Ureter (tissue), 1 donor: ENCODE data around the gene ZGRF1. TPM values are rescaled to one million over a fixed set of nuclear protein-coding genes. Genes with fewer than 3 reads are reported as not detected.
"Not testable (repeated sequence)": the region's sequence is repeated elsewhere in the genome, so short reads cannot be mapped to it uniquely, and the experiment has no call there.

ENCODE experiments used
- DNase-seq: peaks from one replicate; pipeline ENCODE4 v3.0.0-alpha.2; 2020; ENCODE audit warnings: low spot score
- total RNA-seq: library from RNA; stranded (reverse); gene quantifications from one replicate; pipeline ENCODE4 v1.2.4, GENCODE V29; 2023
- donor health status: DM: yes; HTN: yes; CAD: no.

The ZGRF1 gene
- total RNA-seq, 1 donor from 2014 or later, result 6.2 TPM

DNA sequence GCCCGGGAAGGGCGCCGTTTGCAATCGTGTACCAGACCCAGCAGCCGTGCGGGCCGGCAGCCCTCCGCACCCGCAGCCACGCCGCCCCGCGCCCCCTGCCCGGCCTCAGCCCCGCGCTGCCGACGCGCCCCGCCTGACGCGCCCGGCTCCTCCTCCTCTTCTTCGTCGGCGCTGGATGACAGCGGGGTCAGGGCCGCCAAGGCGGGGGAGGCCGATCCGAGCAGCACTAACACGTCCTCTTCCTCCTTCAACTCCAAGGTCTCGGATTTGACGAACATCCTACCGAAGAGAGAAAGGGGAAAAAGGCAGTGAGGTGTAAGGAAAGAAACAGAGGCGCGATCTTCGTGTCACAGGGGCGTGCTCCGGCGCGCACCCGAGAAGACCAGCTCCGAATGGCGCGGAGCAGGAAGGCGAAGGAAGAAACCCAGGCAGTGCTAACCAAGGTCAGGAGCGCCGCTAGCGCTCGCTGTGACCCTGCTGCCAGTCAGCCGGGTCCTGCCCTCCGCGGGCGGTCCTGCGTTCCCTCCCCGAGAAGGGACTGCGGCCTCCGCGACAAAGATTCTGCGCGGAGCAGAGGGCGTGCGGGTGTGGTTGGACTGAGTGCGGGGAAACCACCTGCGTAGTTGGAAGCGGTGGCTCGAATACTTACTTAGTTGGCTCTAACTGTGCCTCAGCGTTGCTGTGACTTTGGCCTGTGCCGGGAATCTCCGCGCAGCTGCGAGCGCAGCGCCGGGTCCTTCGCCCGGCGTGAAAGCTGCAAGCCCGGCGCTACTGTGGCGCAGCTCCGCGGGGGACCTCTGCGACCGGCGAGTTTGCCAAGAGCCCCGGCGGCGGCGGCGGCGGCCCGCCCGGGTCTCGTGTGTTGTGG is 121.3 kb downstream of the ZGRF1 start:
- no peak for DNase-seq

DNA sequence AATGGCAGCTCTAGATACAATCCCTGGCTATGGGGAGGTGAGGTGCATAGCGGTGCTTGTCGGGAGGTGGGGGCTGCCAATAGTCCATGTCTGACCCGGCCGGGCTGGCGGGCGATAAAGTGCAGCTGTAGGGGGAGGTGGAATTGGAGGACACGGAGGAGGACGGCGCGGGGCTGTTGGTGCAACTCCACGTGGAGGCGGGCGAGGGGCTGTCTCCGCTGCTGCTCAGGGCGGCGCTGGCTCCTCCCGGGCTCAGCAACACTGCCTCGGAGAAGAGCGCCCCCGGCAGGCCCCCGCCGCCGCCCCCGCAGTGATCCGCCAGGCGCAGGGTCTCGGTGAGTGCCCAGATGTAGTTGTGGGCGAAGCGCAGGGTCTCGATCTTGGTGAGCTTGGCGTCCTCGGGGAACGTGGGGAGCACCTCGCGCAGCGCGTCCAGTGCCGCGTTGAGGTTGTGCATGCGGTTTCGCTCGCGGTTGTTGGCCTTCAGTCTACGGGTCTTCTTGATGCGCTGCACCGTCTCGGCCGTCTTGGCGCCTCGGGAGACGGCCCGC is 122.0 kb downstream of the ZGRF1 start:
- no peak for DNase-seq

DNA sequence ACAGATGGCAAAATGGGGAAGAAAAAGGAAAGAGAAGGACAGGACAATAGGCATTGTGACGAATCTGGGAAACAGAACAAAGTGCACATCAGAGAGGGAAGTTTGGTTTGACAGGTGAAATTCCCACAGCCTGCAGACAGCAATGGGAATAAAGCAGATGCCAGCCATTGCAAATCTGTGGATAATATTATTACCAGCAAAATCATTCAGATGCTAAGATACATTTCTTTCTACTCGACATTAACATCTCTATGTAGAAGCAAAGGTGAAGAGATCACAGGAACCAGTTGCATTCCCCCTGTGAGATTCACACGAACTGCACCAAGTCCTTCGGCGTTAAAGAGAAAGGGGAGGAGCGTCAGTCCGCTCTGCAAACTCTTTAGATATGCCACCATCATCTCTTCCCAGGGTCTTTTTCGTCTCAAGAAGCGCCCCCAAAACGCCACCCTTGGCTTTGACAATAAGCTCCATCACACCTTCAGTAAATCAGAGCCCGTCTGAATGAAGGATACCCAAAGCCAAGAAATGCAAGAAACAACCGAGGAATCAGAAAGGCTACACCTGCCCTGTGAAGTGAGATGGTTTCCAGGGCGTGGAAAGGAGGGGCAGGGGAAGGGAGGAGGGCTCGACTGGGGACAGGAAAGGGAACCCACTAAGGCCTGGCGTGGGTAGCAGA is 122.6 kb downstream of the ZGRF1 start:
- no peak for DNase-seq

- no peak for DNase-seq
These were observed 124.9 kb downstream of the ZGRF1 start for GRCh38 chr4:112511803-112512118.

- no peak for DNase-seq
These were observed 125.5 kb downstream of the ZGRF1 start for GRCh38 chr4:112511093-112511802.

DNA sequence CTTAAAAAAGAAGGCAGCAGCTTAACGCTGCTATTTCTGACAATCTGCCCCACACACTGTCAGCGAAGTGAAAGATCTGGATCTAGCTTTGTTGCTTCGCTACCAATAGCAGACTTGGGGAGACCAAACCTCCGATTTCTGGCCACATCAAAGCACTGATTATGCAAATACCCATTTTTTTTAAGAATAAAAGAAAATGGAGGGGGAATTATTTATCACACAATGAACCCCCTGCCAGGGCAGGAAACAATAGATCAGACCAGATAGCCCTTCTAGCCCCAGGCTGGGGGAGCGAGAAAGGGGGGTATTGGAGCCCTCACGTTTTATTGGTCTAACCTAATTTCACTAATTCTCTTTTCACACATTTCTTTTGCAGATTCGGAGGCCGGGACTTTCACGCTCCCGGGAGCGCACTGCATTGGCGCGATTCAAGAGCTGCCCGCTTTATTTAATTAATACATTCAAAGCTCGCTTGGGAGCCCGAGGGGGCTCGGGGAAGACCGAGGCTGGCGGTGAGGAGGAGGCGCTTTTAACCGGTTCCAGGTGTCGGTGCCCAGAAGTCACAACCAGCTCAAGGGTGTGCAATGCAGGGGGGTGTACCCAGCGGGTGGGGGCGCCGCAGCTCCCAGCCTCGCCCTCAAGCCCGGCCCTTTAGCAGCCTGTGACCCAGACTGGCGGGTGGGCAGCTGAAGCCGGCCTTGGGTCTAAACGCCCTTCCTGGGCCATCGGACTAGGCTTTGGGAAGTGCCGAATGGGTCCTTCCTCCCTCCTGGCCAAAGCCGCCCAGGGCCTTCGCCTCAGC is 126.2 kb downstream of the ZGRF1 start:
- DNase-seq, result no peak

DNA sequence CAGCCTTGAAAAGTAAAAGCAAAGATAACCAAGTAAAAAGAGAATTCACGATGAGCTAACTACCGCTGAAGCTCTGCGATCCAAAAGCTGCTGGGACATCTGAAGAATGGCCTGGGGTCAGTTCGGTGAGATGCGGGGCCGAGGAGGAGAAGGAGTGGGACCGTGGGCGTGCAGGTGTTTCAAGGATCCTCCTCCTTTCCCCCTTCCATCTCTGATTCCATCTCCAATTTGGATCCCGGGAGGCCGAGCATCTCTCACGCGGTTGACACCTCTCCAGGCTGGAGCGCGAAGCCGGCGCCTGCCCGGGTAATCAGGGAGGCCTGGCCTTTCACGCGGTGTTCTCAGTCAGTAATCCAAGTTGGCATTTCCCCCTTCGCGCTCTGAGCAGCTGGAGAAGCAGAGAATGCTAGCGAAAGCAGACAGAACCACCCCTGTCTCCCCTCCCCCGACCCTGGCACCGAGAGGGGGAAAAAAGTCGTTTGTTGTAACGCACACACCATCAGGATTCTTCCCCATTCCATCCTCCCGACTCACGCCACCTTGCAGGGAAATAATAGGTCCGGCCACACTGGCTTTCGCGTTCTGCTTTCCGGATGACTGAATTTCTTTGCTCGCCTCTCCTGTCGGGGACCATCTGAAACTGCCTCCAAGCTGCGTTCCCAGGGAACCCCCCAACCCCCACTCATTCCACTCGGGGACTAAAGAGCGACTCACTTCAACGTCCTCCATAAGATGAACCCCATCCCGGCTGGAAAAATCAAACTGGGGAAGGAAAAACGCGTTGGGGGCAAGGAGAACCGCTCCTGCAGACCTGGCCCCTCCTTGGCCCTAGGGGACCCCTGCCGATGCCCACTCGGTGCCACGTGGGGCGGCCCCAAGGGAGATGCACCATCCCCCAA is 127.2 kb downstream of the ZGRF1 start:
- no peak for DNase-seq

DNA sequence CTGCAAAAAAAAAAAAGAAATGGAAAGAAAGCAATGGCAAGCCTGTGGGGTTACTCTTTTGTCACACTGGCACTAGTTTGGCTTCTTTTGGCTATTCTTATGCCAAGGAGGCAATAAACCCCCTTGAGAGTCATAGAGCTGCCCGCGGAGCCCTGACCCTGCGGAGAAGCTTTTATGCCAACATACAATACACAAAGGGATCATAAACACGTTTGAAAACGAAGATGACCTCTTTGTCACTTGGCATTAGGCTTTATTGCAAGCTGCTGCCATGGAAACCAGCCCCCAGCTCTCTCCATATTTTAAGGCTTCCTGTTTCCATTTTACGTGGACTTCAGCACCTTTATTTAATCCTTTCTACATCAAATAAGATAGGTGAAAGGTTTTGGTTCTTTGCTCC is 128.4 kb downstream of the ZGRF1 start:
- no peak for DNase-seq

DNA sequence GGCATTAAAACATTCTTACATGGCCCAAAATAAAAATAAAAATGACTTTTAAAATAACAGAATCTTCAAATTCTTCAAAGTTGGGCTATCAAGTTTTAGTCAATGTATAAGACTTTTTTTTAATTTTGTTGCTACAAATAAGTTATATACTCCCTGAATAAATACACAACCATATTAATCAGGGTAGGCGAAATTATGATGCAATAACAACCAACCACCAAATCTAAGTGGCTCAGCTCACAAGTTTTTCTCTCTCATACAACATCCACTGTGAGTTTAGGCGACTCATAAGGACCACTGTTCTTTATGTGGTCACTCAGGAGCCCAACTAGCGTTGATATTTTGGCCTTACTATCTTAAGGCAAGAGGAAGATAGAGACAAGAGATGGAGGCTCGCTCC is 131.9 kb downstream of the ZGRF1 start:
- no peak for DNase-seq

- no peak for DNase-seq
These were observed 133.8 kb downstream of the ZGRF1 start for GRCh38 chr4:112502871-112503270.

DNA sequence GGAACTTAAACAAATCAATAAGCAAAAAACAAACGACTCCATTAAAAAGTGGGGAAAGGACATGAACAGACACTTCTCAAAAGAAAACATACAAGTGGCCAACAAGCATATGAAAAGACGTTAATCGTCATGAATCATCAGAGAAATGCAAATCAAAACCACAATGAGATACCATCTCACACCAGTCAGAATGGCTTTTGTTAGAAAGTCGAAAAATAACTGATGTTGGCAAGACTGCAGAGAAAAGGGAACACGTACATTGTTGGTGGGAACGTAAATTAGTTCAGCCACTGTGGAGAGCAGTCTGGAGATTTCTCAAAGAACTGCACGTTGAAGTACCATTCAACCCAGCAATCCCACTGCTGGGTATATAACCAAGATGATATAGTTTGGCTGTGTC is 144.4 kb downstream of the ZGRF1 start:
- no peak for DNase-seq

DNA sequence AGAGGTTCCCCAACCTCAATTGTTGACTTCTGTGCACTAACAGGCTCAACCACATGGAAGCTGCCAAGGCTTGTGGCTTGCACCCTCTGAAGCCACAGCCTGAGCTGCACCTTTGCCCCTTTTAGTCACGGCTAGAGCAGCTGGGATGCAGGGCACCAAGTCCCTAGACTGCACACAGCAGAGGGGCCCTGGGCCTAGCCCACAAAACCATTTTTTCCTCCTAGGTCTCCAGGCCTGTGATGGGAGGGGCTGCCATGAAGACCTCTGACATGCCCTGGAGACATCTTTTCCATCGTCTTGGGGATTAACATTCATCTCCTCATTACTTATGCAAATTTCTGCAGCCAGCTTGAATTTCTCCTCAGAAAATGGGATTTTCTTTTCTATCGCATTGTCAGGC is 145.9 kb downstream of the ZGRF1 start:
- DNase-seq, result not testable (repeated sequence)

Other genes starting within 250 kb of the ZGRF1 start
- gene NEUROG2, start 120.7 kb downstream of the ZGRF1 start, total RNA-seq, result not detected
- gene LARP7, start 234 bp upstream of the ZGRF1 start, total RNA-seq, result 43.4 TPM